RWPE2 (cell line): ENCODE data around the gene EGR2.
"Not testable (repeated sequence)": the region's sequence is repeated elsewhere in the genome, so short reads cannot be mapped to it uniquely, and the experiment has no call there.

Source experiments
- ATAC-seq: fragments of 200-7000 bp; cut with Tn5 transposase; 3 replicates; pipeline ENCODE4 v1.9.1; 2021; ENCODE audit warnings: low read depth
- DNase-seq: peaks from one replicate; pipeline ENCODE4 v3.0.0-alpha.2; 2020; ENCODE audit warnings: low spot score
- H3K27ac ChIP-seq: fragments of 450-650 bp; 2 replicates; pipeline ENCODE4 v1.5.1; 2017; ENCODE audit warnings: mild to moderate bottlenecking; ENCODE audit not compliant: poor library complexity, severe bottlenecking
- H3K27me3 ChIP-seq: fragments of 250-450 bp; sonication (Bioruptor Pico); 2 replicates; pipeline ENCODE4 v1.5.1; 2021; ENCODE audit warnings: mild to moderate bottlenecking, moderate library complexity; ENCODE audit not compliant: insufficient read depth, poor library complexity, severe bottlenecking
- H3K36me3 ChIP-seq: fragments of 250-450 bp; sonication (Bioruptor Pico); 2 replicates; pipeline ENCODE4 v1.5.1; 2020; ENCODE audit warnings: low read depth, mild to moderate bottlenecking, moderate library complexity
- H3K4me1 ChIP-seq: fragments of 250-450 bp; sonication (Bioruptor Pico); 2 replicates; pipeline ENCODE4 v1.5.1; 2021; ENCODE audit warnings: mild to moderate bottlenecking, moderate library complexity; ENCODE audit not compliant: insufficient read depth, poor library complexity, severe bottlenecking
- H3K4me3 ChIP-seq: fragments of 250-450 bp; sonication (Bioruptor Pico); 2 replicates; pipeline ENCODE4 v1.5.1; 2021; ENCODE audit warnings: mild to moderate bottlenecking, moderate library complexity; ENCODE audit not compliant: severe bottlenecking
- H3K9me3 ChIP-seq: fragments of 250-450 bp; sonication (Bioruptor Pico); 2 replicates; pipeline ENCODE4 v1.5.1; 2021; ENCODE audit warnings: mild to moderate bottlenecking, moderate library complexity; ENCODE audit not compliant: severe bottlenecking
- CTCF ChIP-seq: fragments of 450-650 bp; IDR thresholded peaks from one replicate; pipeline ENCODE4 v1.5.1; 2017; ENCODE audit warnings: mild to moderate bottlenecking, moderate library complexity; ENCODE audit not compliant: poor library complexity, severe bottlenecking

EGR2 gene

GRCh38 chr10:62790571-62790970 is 25.6 kb downstream of the EGR2 start:
- peaks cover 3% of the 10 kb centered on the region for H3K27me3 ChIP-seq
- no peak for DNase-seq
- no peaks in the 10 kb centered on the region for H3K36me3 ChIP-seq
- no peak for ATAC-seq
- no peak for TF ChIP-seq CTCF
- H3K4me1 ChIP-seq = no peaks in the 10 kb centered on the region
- H3K9me3 ChIP-seq = no peaks in the 10 kb centered on the region
- H3K4me3 ChIP-seq = no peak overlapping the region
- H3K27ac ChIP-seq = no peak overlapping the region

DNA sequence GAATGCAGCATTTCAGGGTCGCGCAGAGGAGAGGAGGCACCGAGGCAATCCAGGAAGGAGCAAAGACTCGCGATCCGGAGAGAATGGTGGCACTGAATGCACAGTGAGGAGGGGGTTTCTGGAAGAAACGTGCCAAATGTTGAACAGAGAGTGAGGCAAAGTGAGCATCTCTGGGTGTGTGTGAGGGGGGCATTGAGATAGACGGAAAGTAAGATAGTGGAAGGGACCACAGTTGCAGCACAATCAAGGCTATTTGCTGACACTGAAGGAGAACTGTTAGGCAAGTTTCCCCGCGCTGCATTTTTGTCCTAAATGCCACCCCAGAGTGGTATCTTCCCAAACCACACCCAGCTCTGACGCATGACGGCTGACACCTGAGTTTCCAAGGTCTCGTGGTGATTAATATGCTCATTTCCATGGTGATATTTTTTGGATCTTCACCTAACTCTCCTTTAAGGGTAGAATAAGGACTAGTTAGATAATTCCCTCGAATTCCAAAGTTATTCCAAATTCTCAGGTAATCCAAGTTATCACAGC is 26.1 kb downstream of the EGR2 start:
- no peak for TF ChIP-seq CTCF
- no peak for ATAC-seq

DNA sequence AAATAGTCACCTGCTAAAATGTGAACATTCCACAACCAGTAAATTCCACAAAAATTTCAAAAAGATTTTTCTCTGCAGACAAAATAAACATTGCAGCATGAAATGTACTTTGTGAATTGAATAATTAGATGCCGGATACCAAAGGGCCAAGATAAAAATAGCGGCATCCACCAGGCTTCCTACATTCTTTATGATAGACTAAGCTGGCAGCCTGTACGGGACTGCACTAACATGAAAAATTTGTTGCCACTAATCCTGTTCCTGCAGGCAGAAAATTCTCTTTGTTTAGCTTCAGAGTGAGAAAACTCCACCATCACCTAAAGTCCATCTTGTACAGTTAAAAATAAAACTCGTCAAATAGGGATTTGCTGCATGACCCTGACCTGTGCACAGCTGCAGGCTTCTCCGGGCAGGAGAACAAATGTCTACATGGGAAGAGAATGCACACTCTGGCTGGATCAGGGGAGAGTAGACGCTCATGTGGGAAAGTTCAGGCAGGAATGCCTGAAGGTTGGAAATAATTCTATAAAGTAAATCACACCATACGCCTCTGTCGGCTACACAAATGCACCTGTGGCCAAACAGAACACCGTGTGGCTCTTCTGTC is 27.2 kb downstream of the EGR2 start:
- TF ChIP-seq CTCF = no peak
- Histone ChIP-seq H3K27ac (no peak overlapping the region), H3K27me3 (no peaks in the 10 kb centered on the region), H3K36me3 (no peaks in the 10 kb centered on the region), H3K4me1 (no peaks in the 10 kb centered on the region), H3K9me3 (no peaks in the 10 kb centered on the region), H3K4me3 (no peak overlapping the region)
- ATAC-seq (no peak), DNase-seq (no peak)

More for the DNA sequence above, 26.1 kb downstream of the EGR2 start:
- no peak for DNase-seq
- Histone ChIP-seq H3K9me3 (no peaks in the 10 kb centered on the region), H3K4me1 (no peaks in the 10 kb centered on the region), H3K36me3 (no peaks in the 10 kb centered on the region), H3K4me3 (no peak overlapping the region), H3K27ac (no peak overlapping the region), H3K27me3 (no peaks in the 10 kb centered on the region)

GRCh38 chr10:62788285-62788684 is 27.9 kb downstream of the EGR2 start:
- H3K4me1 ChIP-seq, H3K27me3 ChIP-seq, H3K27ac ChIP-seq, ATAC-seq, DNase-seq, H3K36me3 ChIP-seq, H3K9me3 ChIP-seq, H3K4me3 ChIP-seq: not testable (repeated sequence)

- not testable (repeated sequence) for H3K27me3 ChIP-seq, H3K4me1 ChIP-seq, ATAC-seq, DNase-seq, H3K9me3 ChIP-seq, H3K4me3 ChIP-seq, H3K27ac ChIP-seq, H3K36me3 ChIP-seq
Observed at GRCh38 chr10:62784537-62784936, 31.6 kb downstream of the EGR2 start.
